PC-9 (cell line): ENCODE results near the gene ROR2. TPM values are rescaled to one million over a fixed set of nuclear protein-coding genes. Genes with fewer than 3 reads are reported as not detected.

Experiments
- BruUV-seq: library from RNA; stranded (reverse); fragments of 400-500 nt; replicated peaks from 2 replicates; lab custom pipeline; 2021; lab: Mats Ljungman, UMichigan
- CTCF ChIA-PET: fragments of 300-600 bp; sonication (Branson Sonifier 250); formaldehyde crosslinking; loops from one replicate; lab custom pipeline; 2022; ENCODE audit warnings: antibody characterized with exemption; lab: Charles Lee
- POLR2A ChIA-PET: fragments of 300-600 bp; sonication (Branson Sonifier 250); formaldehyde crosslinking; loops from one replicate; lab custom pipeline; 2022; ENCODE audit warnings: antibody characterized with exemption; ENCODE audit not compliant: unreplicated experiment; lab: Charles Lee
- DNase-seq, 2 experiments: peaks; one replicate each; pipeline versions ENCODE4 v3.0.0 to v3.0.0-alpha.2; 2015 to 2022; ENCODE audit warnings: mixed read lengths in 1 of 2
- H2AFZ ChIP-seq: fragments of 200-600 bp; sonication (generic); 2 replicates; pipeline ENCODE4 v1.8.1; 2017; ENCODE audit warnings: antibody characterized with exemption
- H3F3A ChIP-seq: fragments of 200-600 bp; sonication (generic); 2 replicates; pipeline ENCODE4 v1.8.1; 2017; ENCODE audit warnings: antibody characterized with exemption, mild to moderate bottlenecking, low read depth; ENCODE audit not compliant: insufficient read depth
- H3K27ac ChIP-seq: fragments of 200-600 bp; sonication (generic); 2 replicates; pipeline ENCODE4 v1.6.1; 2016; ENCODE audit warnings: mixed run types
- H3K27me3 ChIP-seq: fragments of 200-600 bp; sonication (generic); 2 replicates; pipeline ENCODE4 v1.6.1; 2016; ENCODE audit warnings: low read depth, mixed run types; ENCODE audit not compliant: insufficient read depth
- H3K36me3 ChIP-seq: fragments of 200-600 bp; sonication (generic); 2 replicates; pipeline ENCODE4 v1.6.1; 2016; ENCODE audit warnings: low read depth, mixed run types
- H3K4me1 ChIP-seq: fragments of 200-600 bp; sonication (generic); replicated peaks from 2 replicates; pipeline ENCODE4 v1.6.1; 2016; ENCODE audit warnings: mixed run types; ENCODE audit not compliant: insufficient read depth
- H3K4me2 ChIP-seq: fragments of 200-600 bp; sonication (generic); 2 replicates; pipeline ENCODE4 v1.6.1; 2017; ENCODE audit warnings: mixed run types
- H3K4me3 ChIP-seq: fragments of 200-600 bp; sonication (generic); 2 replicates; pipeline ENCODE4 v1.6.1; 2016; ENCODE audit warnings: mixed run types
- H3K79me2 ChIP-seq: fragments of 200-600 bp; sonication (generic); 2 replicates; pipeline ENCODE4 v1.6.1; 2017; ENCODE audit warnings: low read depth, mixed run types
- H3K9me2 ChIP-seq: fragments of 200-600 bp; sonication (generic); 2 replicates; pipeline ENCODE4 v1.8.1; 2017; ENCODE audit warnings: mild to moderate bottlenecking; ENCODE audit not compliant: insufficient read depth
- H3K9me3 ChIP-seq: fragments of 200-600 bp; sonication (generic); 2 replicates; pipeline ENCODE4 v1.8.1; 2016; ENCODE audit warnings: low read depth; ENCODE audit not compliant: insufficient read depth
- H4K20me1 ChIP-seq: fragments of 200-600 bp; sonication (generic); 2 replicates; pipeline ENCODE4 v1.8.1; 2017; ENCODE audit not compliant: insufficient read depth
- CTCF ChIP-seq: fragments of 200-600 bp; sonication (generic); conservative IDR thresholded peaks from 2 replicates; pipeline ENCODE4 v1.6.1; 2017; ENCODE audit warnings: mixed run types, antibody characterized with exemption, mild to moderate bottlenecking, moderate library complexity
- EZH2 ChIP-seq: fragments of 200-600 bp; sonication (generic); IDR thresholded peaks from 2 replicates; pipeline ENCODE4 v1.8.0; 2017; ENCODE audit warnings: antibody characterized with exemption, low read depth
- intact Hi-C: fragments of 100-400 bp; cut with micrococcal nuclease; formaldehyde crosslinking; loops from one replicate; pipeline ENCODE4 v1.10.0; 2022; ENCODE audit not compliant: unreplicated experiment
- total RNA-seq: library from RNA; stranded (reverse); gene quantifications from 2 replicates; pipeline ENCODE4 v1.2.3, GENCODE V29; 2021

The ROR2 gene
- total RNA-seq, 1 experiment from 2014 or later, result not detected

GRCh38 chr9:91963711-91964240 is 13.7 kb upstream of the ROR2 start:
- CTCF ChIA-PET, result no interaction called here
- Histone ChIP-seq H3K27me3 (peaks cover 52% of the 10 kb centered on the region), H2AFZ (no peak overlapping the region), H3K9me2 (no peaks in the 10 kb centered on the region), H3K4me3 (no peak overlapping the region), H3K27ac (no peak overlapping the region), H4K20me1 (no peaks in the 10 kb centered on the region), H3K4me2 (no peak overlapping the region), H3K4me1 (no peaks in the 10 kb centered on the region), H3K9me3 (no peaks in the 10 kb centered on the region), H3F3A (no peaks in the 10 kb centered on the region), H3K79me2 (no peaks in the 10 kb centered on the region), H3K36me3 (no peaks in the 10 kb centered on the region)
- no TSS peak for BruUV-seq
- DNase-seq, result no peak
- TF ChIP-seq EZH2 (no peak), CTCF (no peak)
- intact Hi-C loops, result no loop called here
- POLR2A ChIA-PET, result no interaction called here

- Histone ChIP-seq H2AFZ (no peak overlapping the region), H3K4me2 (no peak overlapping the region), H3K36me3 (no peaks in the 10 kb centered on the region), H3K4me3 (no peak overlapping the region), H4K20me1 (no peaks in the 10 kb centered on the region), H3K27ac (no peak overlapping the region), H3K27me3 (peaks cover 35% of the 10 kb centered on the region), H3K9me3 (no peaks in the 10 kb centered on the region), H3K4me1 (no peaks in the 10 kb centered on the region), H3F3A (no peaks in the 10 kb centered on the region), H3K79me2 (no peaks in the 10 kb centered on the region), H3K9me2 (no peaks in the 10 kb centered on the region)
- TF ChIP-seq EZH2 (no peak), CTCF (no peak)
- no TSS peak for BruUV-seq
- no peak for DNase-seq
- POLR2A ChIA-PET, result no interaction called here
- intact Hi-C loops, result no loop called here
- CTCF ChIA-PET, result no interaction called here
Observed at GRCh38 chr9:91960367-91960766, 10.3 kb upstream of the ROR2 start.

- Histone ChIP-seq H3K9me2 (no peaks in the 10 kb centered on the region), H3K27ac (no peak overlapping the region), H3K4me2 (no peak overlapping the region), H3K4me1 (no peaks in the 10 kb centered on the region), H2AFZ (no peak overlapping the region), H3K27me3 (peaks cover 22% of the 10 kb centered on the region), H3F3A (no peaks in the 10 kb centered on the region), H4K20me1 (no peaks in the 10 kb centered on the region), H3K79me2 (no peaks in the 10 kb centered on the region), H3K9me3 (no peaks in the 10 kb centered on the region), H3K36me3 (no peaks in the 10 kb centered on the region), H3K4me3 (no peak overlapping the region)
- no TSS peak for BruUV-seq
- ChIA-PET CTCF (no interaction called here), POLR2A (no interaction called here)
- DNase-seq, result no peak
- intact Hi-C loops, result loop anchor here (10.0 kb wide), 1 partner anchor 183 kb away; no protein-coding TSS in a partner anchor
- TF ChIP-seq CTCF, result no peak
- TF ChIP-seq EZH2, result no peak
Observed at GRCh38 chr9:91958174-91958573, 8.1 kb upstream of the ROR2 start.
